Amygdala (tissue), 56 donors: ENCODE measurements around the gene SNAPC5.
"Not testable (repeated sequence)": the region's sequence is repeated elsewhere in the genome, so short reads cannot be mapped to it uniquely, and the experiment has no call there.

Source experiments
- DNase-seq, 56 donors: peaks; one replicate each; lab custom pipeline; 2025; lab: John Stamatoyannopoulos, UW

The SNAPC5 gene

GRCh38 chr15:66497502-66498455 is at the start of gene SNAPC5:
SNAPC5 (minus strand) TSS chr15:66497762; CDS start chr15:66497731, 31 bp downstream.
- peak; percentile 63 to 98 (median 87) for DNase-seq

- DNase-seq: no peak
Measured at GRCh38 chr15:66545255-66545654, 47.7 kb upstream of the SNAPC5 start.

GRCh38 chr15:66542896-66543295 is 45.3 kb upstream of the SNAPC5 start:
- no peak for DNase-seq

GRCh38 chr15:66535056-66535455 is 37.5 kb upstream of the SNAPC5 start:
- no peak for DNase-seq

GRCh38 chr15:66524838-66525237 is 27.3 kb upstream of the SNAPC5 start:
- no peak for DNase-seq

- no peak for DNase-seq
Measured at GRCh38 chr15:66523926-66524325, 26.4 kb upstream of the SNAPC5 start.

GRCh38 chr15:66515901-66516322 is 18.4 kb upstream of the SNAPC5 start:
- no peak for DNase-seq

- no peak for DNase-seq
Measured at GRCh38 chr15:66514586-66514985, 17.0 kb upstream of the SNAPC5 start.

GRCh38 chr15:66508293-66508883 is 10.8 kb upstream of the SNAPC5 start:
- DNase-seq: no peak

- no peak for DNase-seq
Measured at GRCh38 chr15:66505818-66506217, 8.3 kb upstream of the SNAPC5 start.

GRCh38 chr15:66505430-66505811 is 7.9 kb upstream of the SNAPC5 start:
- peak in 1 of 56 donors; percentile 58 for DNase-seq

GRCh38 chr15:66504563-66505429 is 7.2 kb upstream of the SNAPC5 start, which contains the start of the genes RPL4 and ZWILCH:
RPL4 (minus strand) TSS chr15:66504855; CDS start chr15:66504790, 65 bp downstream.
ZWILCH (plus strand) TSS chr15:66505326; CDS start chr15:66505339, 13 bp downstream.
- DNase-seq: peak; percentile 4 to 79 (median 52)

GRCh38 chr15:66503780-66504562 is 6.4 kb upstream of the SNAPC5 start:
- no peak for DNase-seq

- not testable (repeated sequence) for DNase-seq
Measured at GRCh38 chr15:66503041-66503648, 5.6 kb upstream of the SNAPC5 start.

GRCh38 chr15:66502491-66502890 is 4.9 kb upstream of the SNAPC5 start:
- no peak for DNase-seq

- not testable (repeated sequence) for DNase-seq
Measured at GRCh38 chr15:66500346-66500745, 2.8 kb upstream of the SNAPC5 start.

- DNase-seq: no peak
Measured at GRCh38 chr15:66498501-66499386, 1.2 kb upstream of the SNAPC5 start.

GRCh38 chr15:66496951-66497501 is 536 bp downstream of the SNAPC5 start:
- DNase-seq: no peak
